HG02938 (cell line): Measurements from ENCODE around the gene GRM4.

Experiments used
- ATAC-seq: cut with Tn5 transposase; IDR thresholded peaks from one replicate; pipeline ENCODE4 v1.9.1; 2021; ENCODE audit warnings: mild to moderate bottlenecking, moderate library complexity; ENCODE audit not compliant: unreplicated experiment

GRM4 gene

GRCh38 chr6:34086558-34086957 is 59.3 kb downstream of the GRM4 start:
- no peak for ATAC-seq

GRCh38 chr6:34085453-34086170 is 60.3 kb downstream of the GRM4 start:
- no peak for ATAC-seq

GRCh38 chr6:34084591-34085290 is 61.1 kb downstream of the GRM4 start:
- ATAC-seq, result no peak

GRCh38 chr6:34082864-34083626 is 62.8 kb downstream of the GRM4 start:
- ATAC-seq, result no peak

- ATAC-seq, result no peak
Observed at GRCh38 chr6:34082348-34082747, 63.5 kb downstream of the GRM4 start.

GRCh38 chr6:34080357-34080756 is 65.5 kb downstream of the GRM4 start:
- ATAC-seq, result no peak

- no peak for ATAC-seq
Observed at GRCh38 chr6:34079899-34080298, 66.0 kb downstream of the GRM4 start.

- no peak for ATAC-seq
Observed at GRCh38 chr6:34075906-34076305, 70.0 kb downstream of the GRM4 start.

- no peak for ATAC-seq
Observed at GRCh38 chr6:34074064-34074742, 71.7 kb downstream of the GRM4 start.

GRCh38 chr6:34073540-34073939 is 72.3 kb downstream of the GRM4 start:
- ATAC-seq, result no peak

- ATAC-seq, result no peak
Observed at GRCh38 chr6:34072727-34073126, 73.2 kb downstream of the GRM4 start.

- ATAC-seq, result no peak
Observed at GRCh38 chr6:34071884-34072379, 74.0 kb downstream of the GRM4 start.

GRCh38 chr6:34071136-34071883 is 74.6 kb downstream of the GRM4 start:
- ATAC-seq, result no peak

GRCh38 chr6:34070315-34071135 is 75.4 kb downstream of the GRM4 start:
- no peak for ATAC-seq

GRCh38 chr6:34068462-34069044 is 77.3 kb downstream of the GRM4 start:
- no peak for ATAC-seq

GRCh38 chr6:34067814-34068213 is 78.1 kb downstream of the GRM4 start:
- ATAC-seq, result no peak

GRCh38 chr6:34066772-34067770 is 78.8 kb downstream of the GRM4 start:
- no peak for ATAC-seq

- no peak for ATAC-seq
Observed at GRCh38 chr6:34066218-34066571, 79.7 kb downstream of the GRM4 start.
